ENCODE results near the gene PLCH1. TPM values are rescaled to one million over a fixed set of nuclear protein-coding genes. Genes with fewer than 3 reads are reported as not detected.

The PLCH1 gene
- total RNA-seq, 6 experiments from 2014 or later: 0.07 to 0.25 (median 0.17) TPM

DNA sequence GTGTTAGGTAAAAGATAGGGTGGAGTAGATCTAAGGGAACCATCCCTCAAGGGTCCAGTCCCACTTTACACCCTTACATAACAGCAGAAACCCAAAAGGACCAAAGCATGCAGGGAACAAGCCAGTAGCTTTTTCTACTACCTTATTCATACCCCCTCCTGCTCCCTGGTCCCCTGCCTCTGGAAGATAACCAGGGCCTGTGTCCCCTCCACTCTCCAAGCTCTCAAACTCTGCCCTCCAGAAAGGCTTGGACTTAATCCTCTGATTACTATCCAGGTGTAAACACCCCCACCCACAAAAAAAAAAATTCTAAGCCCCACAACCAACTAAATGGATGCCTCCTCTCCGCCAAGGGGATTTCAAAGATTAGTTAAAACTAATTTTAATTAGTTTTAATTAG, 417.4 kb downstream of the PLCH1 start:
- intact Hi-C loops (cut with DNase I): loop anchor here in 1 of 2 donors (10.0 kb wide), 1 partner anchor 443 kb away; no protein-coding TSS in a partner anchor
- Histone ChIP-seq H3K4me3 (no peak overlapping the region), H3K27me3 (no peaks in the 10 kb centered on the region), H3K4me1 (no peaks in the 10 kb centered on the region), H3K9me3 (no peaks in the 10 kb centered on the region), H3K36me3 (no peaks in the 10 kb centered on the region), H3K27ac (no peak overlapping the region)
- DNase-seq (no peak), ATAC-seq (no peak)
- TF ChIP-seq POLR2A (IDR thresholded peaks at IDR 0.05): no peak
- TF ChIP-seq, protein P1, sequence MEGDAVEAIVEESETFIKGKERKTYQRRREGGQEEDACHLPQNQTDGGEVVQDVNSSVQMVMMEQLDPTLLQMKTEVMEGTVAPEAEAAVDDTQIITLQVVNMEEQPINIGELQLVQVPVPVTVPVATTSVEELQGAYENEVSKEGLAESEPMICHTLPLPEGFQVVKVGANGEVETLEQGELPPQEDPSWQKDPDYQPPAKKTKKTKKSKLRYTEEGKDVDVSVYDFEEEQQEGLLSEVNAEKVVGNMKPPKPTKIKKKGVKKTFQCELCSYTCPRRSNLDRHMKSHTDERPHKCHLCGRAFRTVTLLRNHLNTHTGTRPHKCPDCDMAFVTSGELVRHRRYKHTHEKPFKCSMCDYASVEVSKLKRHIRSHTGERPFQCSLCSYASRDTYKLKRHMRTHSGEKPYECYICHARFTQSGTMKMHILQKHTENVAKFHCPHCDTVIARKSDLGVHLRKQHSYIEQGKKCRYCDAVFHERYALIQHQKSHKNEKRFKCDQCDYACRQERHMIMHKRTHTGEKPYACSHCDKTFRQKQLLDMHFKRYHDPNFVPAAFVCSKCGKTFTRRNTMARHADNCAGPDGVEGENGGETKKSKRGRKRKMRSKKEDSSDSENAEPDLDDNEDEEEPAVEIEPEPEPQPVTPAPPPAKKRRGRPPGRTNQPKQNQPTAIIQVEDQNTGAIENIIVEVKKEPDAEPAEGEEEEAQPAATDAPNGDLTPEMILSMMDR (IDR thresholded peaks at IDR 0.05): no peak
- 83% methylated on average over 1 of the region's 1 CpG for WGBS (ENCODE audit: insufficient coverage, low coverage, low lambda C conversion rate, missing lambda C conversion rate)

DNA sequence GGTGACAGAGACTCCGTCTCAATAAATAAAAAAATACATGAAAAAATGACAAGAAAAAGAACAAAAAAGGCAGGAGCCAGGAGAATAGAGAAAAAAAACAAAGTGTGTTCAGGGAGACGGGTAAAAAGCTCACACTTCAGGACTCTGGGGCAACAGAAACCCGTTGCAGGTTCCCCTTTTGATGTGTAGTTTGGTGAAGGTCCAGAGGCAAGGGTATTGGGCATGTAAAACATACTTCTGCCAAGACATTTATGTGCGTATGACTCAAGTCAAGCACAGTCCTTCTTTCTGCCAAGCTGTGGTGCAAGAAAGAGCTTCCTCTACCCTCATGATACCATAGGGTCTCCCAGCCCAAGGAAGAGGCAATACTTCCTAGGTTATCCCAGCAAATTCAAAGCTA, 418.0 kb downstream of the PLCH1 start:
- ATAC-seq (no peak), DNase-seq (no peak)
- Histone ChIP-seq H3K4me3 (no peak overlapping the region), H3K4me1 (no peaks in the 10 kb centered on the region), H3K36me3 (no peaks in the 10 kb centered on the region), H3K9me3 (no peaks in the 10 kb centered on the region), H3K27ac (no peak overlapping the region), H3K27me3 (no peaks in the 10 kb centered on the region)
- intact Hi-C loops (cut with DNase I): loop anchor here in 1 of 2 donors (10.0 kb wide), 1 partner anchor 442 kb away; no protein-coding TSS in a partner anchor
- WGBS (ENCODE audit: insufficient coverage, low coverage, low lambda C conversion rate, missing lambda C conversion rate): 38% methylated on average over 2 of the region's 4 CpGs
- TF ChIP-seq POLR2A (IDR thresholded peaks at IDR 0.05): no peak
- TF ChIP-seq, protein P1 (IDR thresholded peaks at IDR 0.05): no peak

DNA sequence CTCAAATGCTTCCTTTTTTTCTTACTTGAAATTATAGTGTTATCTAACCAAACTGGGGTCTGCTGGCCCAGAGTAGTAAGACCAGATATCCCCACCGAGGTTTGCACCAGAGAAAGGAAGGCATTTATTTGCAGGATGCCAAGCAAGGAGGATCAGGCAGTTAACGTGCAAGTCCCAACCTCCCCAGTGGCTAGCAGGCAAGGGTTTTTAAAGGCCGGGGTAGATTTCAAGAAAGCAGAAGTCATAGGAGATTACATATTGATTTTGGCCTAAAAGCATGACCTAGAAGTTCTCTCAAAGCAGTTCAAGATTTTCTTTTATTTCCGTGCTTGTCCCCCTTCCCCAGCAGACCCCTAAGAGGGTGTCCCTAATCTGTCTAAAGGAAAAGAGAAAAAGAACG, 418.6 kb downstream of the PLCH1 start:
- WGBS (ENCODE audit: insufficient coverage, low coverage, low lambda C conversion rate, missing lambda C conversion rate): 54% methylated on average over 5 of the region's 5 CpGs
- Histone ChIP-seq H3K27ac (no peak overlapping the region), H3K36me3 (no peaks in the 10 kb centered on the region), H3K27me3 (no peaks in the 10 kb centered on the region), H3K9me3 (no peaks in the 10 kb centered on the region), H3K4me3 (no peak overlapping the region), H3K4me1 (no peaks in the 10 kb centered on the region)
- DNase-seq: no peak
- ATAC-seq: no peak
- TF ChIP-seq, protein P1 (IDR thresholded peaks at IDR 0.05): no peak
- no peak for TF ChIP-seq POLR2A (IDR thresholded peaks at IDR 0.05)
- intact Hi-C loops (cut with DNase I): loop anchor here in 1 of 2 donors (10.0 kb wide), 1 partner anchor 441 kb away; no protein-coding TSS in a partner anchor

Small RNAs within 50 kb of the gene (small RNA-seq; reads per million reads assigned to genes)
- gene AC108729.3: 0 reads per million in 2 experiments
- gene RN7SL715P: 0 reads per million in 2 experiments

Other genes starting within 250 kb of the PLCH1 start
- gene C3orf33, start 61.2 kb upstream of the PLCH1 start, total RNA-seq: 1 to 10 TPM; 1.3 to 1.9 (median 1.5) TPM
- 10 to 100 TPM; 31.9 to 43.1 (median 34.2) TPM for gene SLC33A1, start 109.4 kb upstream of the PLCH1 start, total RNA-seq
- gene GMPS, start 125.6 kb upstream of the PLCH1 start, total RNA-seq: 10 to 100 TPM; 13.3 to 24.3 (median 20.4) TPM

Measured in right lobe of liver (tissue), 6 donors.